ENCODE results near the gene THBS2. TPM values are rescaled to one million over a fixed set of nuclear protein-coding genes. Genes with fewer than 3 reads are reported as not detected.

THBS2 gene
- polyA plus RNA-seq, 1 experiment, result 857 TPM

GRCh38 chr6:169247991-169248390 lies 5.7 kb downstream of the THBS2 start:
- ChIA-PET POLR2A (interaction anchor here (0.6 kb wide), 1 partner anchor 58 kb away, joined by 3 read pairs; no protein-coding TSS in a partner anchor), CTCF (interaction anchor here (0.6 kb wide), 1 partner anchor 363 kb away, joined by 3 read pairs; no protein-coding TSS in a partner anchor)
- no peak for TF ChIP-seq CTCF (IDR thresholded peaks at IDR 0.05; ENCODE audit: insufficient read depth, low read depth, low read length)
- Histone ChIP-seq H3K4me3 (ENCODE audit: low read depth, low read length) (no peak overlapping the region), H3K27me3 (ENCODE audit: control insufficient read depth, insufficient read depth, low read length) (no peaks in the 10 kb centered on the region), H3K36me3 (ENCODE audit: control insufficient read depth, insufficient read depth, low read length) (peaks cover 46% of the 10 kb centered on the region)
- no peak for DNase-seq (ENCODE audit: low read depth)

- CTCF ChIA-PET, result no interaction called here
- Histone ChIP-seq H3K36me3 (ENCODE audit: control insufficient read depth, insufficient read depth, low read length) (peaks cover 46% of the 10 kb centered on the region), H3K4me3 (ENCODE audit: low read depth, low read length) (no peak overlapping the region), H3K27me3 (ENCODE audit: control insufficient read depth, insufficient read depth, low read length) (no peaks in the 10 kb centered on the region)
- TF ChIP-seq CTCF (IDR thresholded peaks at IDR 0.05; ENCODE audit: insufficient read depth, low read depth, low read length), result no peak
- DNase-seq (ENCODE audit: low read depth), result no peak
- POLR2A ChIA-PET, result no interaction called here
Observed at GRCh38 chr6:169247419-169247818, 6.2 kb downstream of the THBS2 start.

GRCh38 chr6:169246445-169246844 lies 7.2 kb downstream of the THBS2 start:
- ChIA-PET POLR2A (no interaction called here), CTCF (interaction anchor here (0.7 kb wide), 1 partner anchor 273 kb away, joined by 3 read pairs; no protein-coding TSS in a partner anchor)
- Histone ChIP-seq H3K36me3 (ENCODE audit: control insufficient read depth, insufficient read depth, low read length) (peaks cover 55% of the 10 kb centered on the region), H3K4me3 (ENCODE audit: low read depth, low read length) (no peak overlapping the region), H3K27me3 (ENCODE audit: control insufficient read depth, insufficient read depth, low read length) (no peaks in the 10 kb centered on the region)
- TF ChIP-seq CTCF (IDR thresholded peaks at IDR 0.05; ENCODE audit: insufficient read depth, low read depth, low read length), result no peak
- no peak for DNase-seq (ENCODE audit: low read depth)

GRCh38 chr6:169244684-169245383 lies 8.8 kb downstream of the THBS2 start:
- TF ChIP-seq CTCF (IDR thresholded peaks at IDR 0.05; ENCODE audit: insufficient read depth, low read depth, low read length), result no peak
- ChIA-PET POLR2A (no interaction called here), CTCF (interaction anchor here (0.6 kb wide), 1 partner anchor 51 kb away, joined by 3 read pairs; no protein-coding TSS in a partner anchor)
- no peak for DNase-seq (ENCODE audit: low read depth)
- Histone ChIP-seq H3K27me3 (ENCODE audit: control insufficient read depth, insufficient read depth, low read length) (no peaks in the 10 kb centered on the region), H3K4me3 (ENCODE audit: low read depth, low read length) (no peak overlapping the region), H3K36me3 (ENCODE audit: control insufficient read depth, insufficient read depth, low read length) (peaks cover 64% of the 10 kb centered on the region)

GRCh38 chr6:169243661-169244060 lies 10.0 kb downstream of the THBS2 start:
- POLR2A ChIA-PET, result no interaction called here
- H3K27me3 ChIP-seq (ENCODE audit: control insufficient read depth, insufficient read depth, low read length), result no peaks in the 10 kb centered on the region
- no peak for TF ChIP-seq CTCF (IDR thresholded peaks at IDR 0.05; ENCODE audit: insufficient read depth, low read depth, low read length)
- peaks cover 67% of the 10 kb centered on the region for H3K36me3 ChIP-seq (ENCODE audit: control insufficient read depth, insufficient read depth, low read length)
- no peak for DNase-seq (ENCODE audit: low read depth)
- H3K4me3 ChIP-seq (ENCODE audit: low read depth, low read length), result no peak overlapping the region
- CTCF ChIA-PET, result interaction anchor here (1.1 kb wide), 1 partner anchor 300 kb away, joined by 3 read pairs; no protein-coding TSS in a partner anchor
